HG02970 (cell line): ENCODE results near the gene PAX3.

Experiments
- ATAC-seq: cut with Tn5 transposase; IDR thresholded peaks from one replicate; pipeline ENCODE4 v1.9.1; 2021; ENCODE audit warnings: mild to moderate bottlenecking, moderate library complexity, moderate number of reproducible peaks; ENCODE audit not compliant: unreplicated experiment, low FRiP score

The PAX3 gene

GRCh38 chr2:222299906-222300725 is 1.3 kb upstream of the PAX3 start:
- ATAC-seq = no peak

- ATAC-seq = no peak
Measured at GRCh38 chr2:222298001-222298310, 842 bp downstream of the PAX3 start.

- no peak for ATAC-seq
Measured at GRCh38 chr2:222297600-222297935, 1.2 kb downstream of the PAX3 start.

- no peak for ATAC-seq
Measured at GRCh38 chr2:222296911-222297599, 1.7 kb downstream of the PAX3 start.

- ATAC-seq = no peak
Measured at GRCh38 chr2:222296311-222296741, 2.5 kb downstream of the PAX3 start.

GRCh38 chr2:222295368-222296062 is 3.3 kb downstream of the PAX3 start:
- no peak for ATAC-seq

GRCh38 chr2:222294996-222295367 is 3.8 kb downstream of the PAX3 start:
- ATAC-seq = no peak

GRCh38 chr2:222293660-222294630 is 4.9 kb downstream of the PAX3 start:
- no peak for ATAC-seq

GRCh38 chr2:222292149-222293134 is 6.4 kb downstream of the PAX3 start:
- ATAC-seq = no peak

GRCh38 chr2:222291485-222291841 is 7.3 kb downstream of the PAX3 start:
- no peak for ATAC-seq

- ATAC-seq = no peak
Measured at GRCh38 chr2:222290736-222291484, 7.9 kb downstream of the PAX3 start.

- ATAC-seq = no peak
Measured at GRCh38 chr2:222290401-222290735, 8.4 kb downstream of the PAX3 start.

- ATAC-seq = no peak
Measured at GRCh38 chr2:222289278-222290160, 9.3 kb downstream of the PAX3 start.

- no peak for ATAC-seq
Measured at GRCh38 chr2:222288590-222289277, 10.1 kb downstream of the PAX3 start.

GRCh38 chr2:222287862-222288479 is 10.8 kb downstream of the PAX3 start:
- no peak for ATAC-seq

GRCh38 chr2:222284466-222284865 is 14.3 kb downstream of the PAX3 start:
- no peak for ATAC-seq

GRCh38 chr2:222283634-222284033 is 15.2 kb downstream of the PAX3 start:
- ATAC-seq = no peak
